GM21390 (cell line): ENCODE data around the gene SORCS2.

Experiments used
- ATAC-seq: cut with Tn5 transposase; IDR thresholded peaks from one replicate; pipeline ENCODE4 v1.9.1; 2021; ENCODE audit not compliant: unreplicated experiment

The SORCS2 gene

GRCh38 chr4:7192252-7193029 lies at the start of gene SORCS2:
SORCS2 (plus strand) TSS chr4:7192538.
- peak; percentile 66 for ATAC-seq

GRCh38 chr4:7144374-7145290 lies 47.7 kb upstream of the SORCS2 start:
- ATAC-seq: no peak

DNA sequence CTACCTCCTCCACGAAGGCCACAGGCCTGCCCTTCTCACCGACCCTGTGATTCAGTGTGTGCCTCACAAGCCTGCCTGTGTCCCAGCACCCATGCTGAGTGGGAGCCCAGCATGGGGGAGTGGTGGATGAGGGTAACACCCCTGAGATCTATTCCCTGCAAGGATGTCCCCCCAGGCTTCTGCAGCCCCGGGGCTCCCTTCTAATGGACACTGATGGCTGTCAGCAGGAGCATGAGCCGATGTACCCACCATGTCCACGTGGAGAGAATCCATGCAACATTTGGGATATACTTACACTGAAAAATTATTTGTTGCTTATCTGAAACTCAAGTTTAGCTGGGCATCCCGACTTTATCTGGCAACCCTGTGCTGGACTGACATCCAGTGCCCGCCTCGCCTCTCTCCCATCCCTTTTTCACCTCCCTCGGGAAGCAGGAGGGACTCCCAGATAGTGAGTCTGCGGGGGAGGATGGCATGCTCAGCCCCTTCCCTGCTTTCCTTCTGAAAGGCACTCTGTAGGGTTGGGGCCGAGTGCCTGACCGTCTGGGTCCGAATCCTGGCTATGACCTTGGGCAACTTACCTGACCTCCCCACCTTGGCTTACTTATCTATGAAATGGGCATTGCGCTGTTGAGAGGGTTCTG lies 46.9 kb upstream of the SORCS2 start:
- ATAC-seq: no peak

DNA sequence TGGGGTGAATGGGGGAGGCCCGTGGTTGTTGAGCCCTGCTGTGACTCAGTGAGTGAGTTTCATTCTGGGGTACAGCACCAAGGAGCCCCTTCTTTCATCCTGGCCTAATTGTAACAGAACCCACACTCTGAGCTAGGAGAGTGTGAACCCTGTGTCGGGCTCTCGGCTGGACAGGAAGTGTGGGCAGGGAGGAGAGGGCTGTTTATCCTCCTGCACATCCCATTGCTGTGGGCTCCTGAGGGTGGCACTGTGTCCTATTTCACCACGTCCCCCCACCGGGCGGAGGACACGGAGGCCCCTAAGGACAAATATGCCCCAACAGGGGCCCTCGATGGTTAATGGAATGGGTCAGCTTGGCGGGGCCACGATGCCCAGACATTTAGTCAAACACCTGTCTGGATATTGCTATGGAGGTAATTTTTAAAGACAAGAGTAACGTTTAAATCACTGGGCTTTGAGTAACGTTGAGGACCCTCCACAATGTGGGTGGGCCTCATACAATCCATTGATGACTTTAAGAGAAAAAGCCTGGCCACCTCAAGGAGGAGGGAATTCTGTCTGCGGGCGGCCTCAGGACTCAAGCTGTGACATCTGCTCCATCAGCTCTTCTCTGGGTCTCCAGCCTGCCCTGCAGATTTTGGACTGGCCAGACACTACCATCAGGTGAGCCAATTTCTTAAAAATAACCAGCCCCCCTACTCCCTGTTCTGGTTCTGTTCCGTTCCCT lies 46.1 kb upstream of the SORCS2 start:
- ATAC-seq: no peak

GRCh38 chr4:7146786-7147115 lies 45.6 kb upstream of the SORCS2 start:
- ATAC-seq: no peak

GRCh38 chr4:7147261-7147660 lies 45.1 kb upstream of the SORCS2 start:
- no peak for ATAC-seq

DNA sequence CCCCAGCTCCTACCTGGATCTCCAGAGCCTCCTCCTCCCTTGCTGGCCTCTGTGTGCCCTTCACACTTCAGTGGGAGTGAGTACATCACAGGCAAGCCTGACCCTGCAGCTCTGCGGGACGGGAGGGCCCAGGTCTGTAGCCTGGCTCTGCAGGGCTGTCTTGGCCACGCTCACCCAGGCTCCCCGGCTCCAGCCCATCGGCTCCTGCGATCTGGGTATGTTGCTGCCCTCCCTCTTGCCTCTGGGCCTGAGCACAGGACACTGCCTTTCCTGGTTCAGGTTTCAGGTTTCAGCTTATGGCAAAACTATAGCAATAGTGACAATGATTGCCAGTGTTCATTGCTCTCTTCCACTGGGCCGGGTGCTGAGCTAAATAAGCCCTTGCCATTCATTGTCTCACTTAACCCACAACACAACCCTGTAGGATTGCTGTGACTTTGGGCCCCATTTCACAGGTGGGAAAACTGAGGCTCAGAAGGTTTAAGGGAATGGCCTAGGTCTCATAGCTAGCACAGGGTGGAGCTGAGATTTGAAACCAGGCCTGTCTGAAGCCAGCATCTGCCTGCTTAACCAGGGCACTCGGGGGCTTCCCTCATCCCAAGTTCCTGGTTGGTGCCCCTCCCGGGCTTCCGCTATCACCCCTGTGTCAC lies 44.6 kb upstream of the SORCS2 start:
- no peak for ATAC-seq

- ATAC-seq: no peak
These were observed 44.0 kb upstream of the SORCS2 start for GRCh38 chr4:7148337-7148736.

GRCh38 chr4:7150036-7150635 lies 42.2 kb upstream of the SORCS2 start:
- no peak for ATAC-seq

GRCh38 chr4:7151668-7152227 lies 40.6 kb upstream of the SORCS2 start:
- ATAC-seq: no peak

- no peak for ATAC-seq
These were observed 38.6 kb upstream of the SORCS2 start for GRCh38 chr4:7153711-7154110.

DNA sequence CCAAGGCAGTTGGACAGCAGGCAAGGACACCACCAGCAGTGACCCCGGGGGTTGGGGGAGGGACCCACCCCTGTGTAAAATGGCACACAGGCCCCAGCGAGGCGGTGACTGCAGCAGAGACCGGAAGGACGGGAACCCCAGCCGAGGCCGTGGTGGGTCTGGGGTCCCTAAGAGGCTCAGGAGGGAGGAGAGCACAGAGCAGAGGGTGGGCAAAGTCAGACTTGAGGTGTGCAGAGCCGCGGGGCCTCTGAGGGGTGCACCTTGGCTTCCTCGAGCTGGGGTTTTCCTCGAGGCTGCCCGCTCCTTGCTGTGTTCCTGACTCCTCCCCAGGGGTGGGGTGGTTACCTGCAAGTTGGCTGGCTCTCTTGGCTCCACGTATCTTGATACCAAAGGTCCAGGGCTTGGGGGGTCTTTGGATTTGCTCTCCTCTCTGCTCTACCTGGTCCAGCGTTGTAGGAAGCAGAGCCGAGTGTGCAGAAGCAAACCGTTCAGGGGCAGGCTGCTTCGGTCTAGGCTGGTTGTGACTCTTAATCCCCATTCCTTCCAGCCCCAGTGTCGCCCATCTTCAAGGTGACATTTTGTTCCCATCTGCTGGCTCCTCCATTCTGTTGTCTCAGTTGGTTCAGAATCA lies 37.9 kb upstream of the SORCS2 start:
- no peak for ATAC-seq

DNA sequence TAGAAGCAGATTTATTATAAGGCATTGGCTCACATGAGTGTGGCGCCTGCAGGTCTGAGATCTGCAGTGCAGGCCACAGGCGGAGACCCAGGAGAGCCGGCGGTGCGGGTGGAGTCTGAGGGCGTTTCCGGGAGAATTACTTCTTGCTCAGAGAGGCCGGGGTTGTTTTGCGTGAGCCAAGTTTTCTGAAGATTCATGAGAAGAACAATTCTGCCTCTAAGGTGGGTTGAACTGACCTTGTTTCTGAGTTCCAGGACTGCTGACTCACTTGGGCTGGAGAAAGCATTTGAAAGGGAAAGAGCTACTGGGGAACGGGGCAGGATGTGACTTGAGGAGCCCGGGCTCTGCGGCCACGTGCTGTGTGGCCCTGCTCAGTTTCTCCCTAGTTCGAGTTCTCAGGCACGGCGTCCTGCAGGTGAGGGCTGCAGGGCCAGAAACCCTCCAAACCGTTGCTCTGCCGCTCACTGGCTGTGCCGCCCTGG lies 36.7 kb upstream of the SORCS2 start:
- ATAC-seq: no peak

DNA sequence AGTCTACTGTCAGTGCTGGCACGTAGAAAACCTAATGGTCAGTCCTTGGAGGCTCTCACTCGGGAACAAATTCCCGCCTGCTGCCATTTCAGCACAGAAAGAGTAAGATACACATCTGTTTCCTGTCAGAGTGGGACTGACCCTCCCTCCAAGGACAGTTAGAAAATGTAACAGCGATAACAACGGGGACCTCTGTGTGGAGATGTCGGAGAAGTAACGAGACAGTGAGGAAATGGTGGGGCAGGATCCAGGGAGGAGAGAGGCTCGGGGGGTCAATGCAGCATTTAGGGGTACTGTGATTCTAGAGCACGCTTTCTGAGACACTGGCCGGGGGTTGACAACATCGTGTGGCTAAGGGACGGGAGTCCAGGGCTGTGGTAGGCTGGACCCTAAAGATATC lies 36.0 kb upstream of the SORCS2 start:
- no peak for ATAC-seq

GRCh38 chr4:7156761-7157488 lies 35.4 kb upstream of the SORCS2 start:
- no peak for ATAC-seq

DNA sequence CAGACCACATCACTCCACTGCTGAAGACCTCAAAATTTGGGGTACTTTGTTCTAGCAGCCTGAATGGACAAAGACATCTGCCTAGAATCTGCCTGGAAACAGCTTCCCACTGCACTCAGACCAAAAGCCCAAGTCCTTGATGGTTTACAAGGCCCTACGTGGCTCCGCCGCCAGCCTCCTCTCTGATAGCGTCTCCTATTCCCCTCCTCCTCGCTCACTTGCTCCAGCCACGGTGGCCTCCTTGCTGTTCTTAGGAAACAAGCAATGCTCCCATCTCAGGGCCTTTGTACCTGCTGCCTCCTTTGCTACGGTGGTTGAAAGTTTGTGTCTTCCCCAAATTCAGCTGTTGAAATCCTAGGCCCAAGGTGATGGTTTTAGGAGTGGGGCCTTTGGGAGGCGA lies 34.7 kb upstream of the SORCS2 start:
- no peak for ATAC-seq

GRCh38 chr4:7158081-7158750 lies 34.1 kb upstream of the SORCS2 start:
- no peak for ATAC-seq

GRCh38 chr4:7158991-7159390 lies 33.3 kb upstream of the SORCS2 start:
- no peak for ATAC-seq
